Fibroblast of skin of abdomen (primary cell): ENCODE results near the gene DTHD1.

Experiments
- DNase-seq: peaks from one replicate; pipeline ENCODE4 v3.0.0-alpha.2; 2013

DTHD1 gene

GRCh38 chr4:36316607-36317006, 35.2 kb downstream of the DTHD1 start:
- DNase-seq: peak; percentile 58

GRCh38 chr4:36317721-36318120, 36.3 kb downstream of the DTHD1 start:
- DNase-seq: peak; percentile 4

GRCh38 chr4:36320117-36320896, 38.9 kb downstream of the DTHD1 start:
- DNase-seq: no peak

GRCh38 chr4:36321176-36321575, 39.8 kb downstream of the DTHD1 start:
- no peak for DNase-seq

GRCh38 chr4:36322921-36323354, 41.5 kb downstream of the DTHD1 start:
- DNase-seq: no peak

GRCh38 chr4:36323816-36324419, 42.5 kb downstream of the DTHD1 start:
- DNase-seq: no peak

GRCh38 chr4:36324808-36325207, 43.4 kb downstream of the DTHD1 start:
- no peak for DNase-seq

- DNase-seq: no peak
Measured at GRCh38 chr4:36325499-36325898, 44.1 kb downstream of the DTHD1 start.

GRCh38 chr4:36325926-36326325, 44.5 kb downstream of the DTHD1 start:
- DNase-seq: no peak

GRCh38 chr4:36326476-36327029, 45.1 kb downstream of the DTHD1 start:
- DNase-seq: no peak

- DNase-seq: no peak
Measured at GRCh38 chr4:36327400-36327799, 46.0 kb downstream of the DTHD1 start.

- no peak for DNase-seq
Measured at GRCh38 chr4:36328130-36328529, 46.7 kb downstream of the DTHD1 start.

GRCh38 chr4:36329228-36329627, 47.8 kb downstream of the DTHD1 start:
- no peak for DNase-seq

GRCh38 chr4:36330796-36331195, 49.4 kb downstream of the DTHD1 start:
- no peak for DNase-seq

- DNase-seq: no peak
Measured at GRCh38 chr4:36332023-36332781, 50.8 kb downstream of the DTHD1 start.

GRCh38 chr4:36332782-36333131, 51.3 kb downstream of the DTHD1 start:
- no peak for DNase-seq

GRCh38 chr4:36333303-36333877, 52.0 kb downstream of the DTHD1 start:
- no peak for DNase-seq

GRCh38 chr4:36337665-36338185, 56.3 kb downstream of the DTHD1 start:
- DNase-seq: no peak

GRCh38 chr4:36338973-36339372, 57.6 kb downstream of the DTHD1 start:
- no peak for DNase-seq

- no peak for DNase-seq
Measured at GRCh38 chr4:36341936-36342335, 60.5 kb downstream of the DTHD1 start.

- DNase-seq: no peak
Measured at GRCh38 chr4:36343501-36344175, 62.2 kb downstream of the DTHD1 start.

GRCh38 chr4:36348403-36348938, 67.1 kb downstream of the DTHD1 start:
- no peak for DNase-seq
